HepG2 (cell line): ENCODE measurements around the gene C1QC. TPM values are rescaled to one million over a fixed set of nuclear protein-coding genes. Genes with fewer than 3 reads are reported as not detected.
A peak's percentile ranks its signal among the peaks of the same experiment; 100 is the strongest.

Source experiments
- EP300 ChIP-seq, 3 experiments: sonication (generic) in 1 of 3; formaldehyde crosslinking in 1 of 3; IDR thresholded peaks; 2 replicates each; pipeline versions ENCODE4 v1.5.1 to v1.6.1; 2011 to 2020; ENCODE audit warnings: low read depth in 2 of 3, low read length in 2 of 3, borderline replicate concordance in 1 of 3, improper control_type of control experiment in 1 of 3, mild to moderate bottlenecking in 1 of 3, missing genetic modification reagents in 1 of 3, moderate library complexity in 1 of 3
- FUBP1 ChIP-seq: sonication (generic); formaldehyde crosslinking; IDR thresholded peaks from 2 replicates; pipeline ENCODE4 v1.5.1; 2020; ENCODE audit warnings: missing genetic modification reagents, mild to moderate bottlenecking, borderline replicate concordance
- GPBP1L1 ChIP-seq: sonication (generic); formaldehyde crosslinking; IDR thresholded peaks from 2 replicates; pipeline ENCODE4 v1.5.0; 2020; ENCODE audit warnings: mild to moderate bottlenecking, missing genetic modification reagents
- MIXL1 ChIP-seq: IDR thresholded peaks from 2 replicates; pipeline ENCODE4 v1.6.1; 2016
- MZF1 ChIP-seq: sonication (generic); formaldehyde crosslinking; IDR thresholded peaks from 2 replicates; pipeline ENCODE4 v1.8.1; 2023; ENCODE audit warnings: mild to moderate bottlenecking, missing genetic modification reagents, borderline replicate concordance
- NR1H2 ChIP-seq: sonication (generic); formaldehyde crosslinking; IDR thresholded peaks from 2 replicates; pipeline ENCODE4 v1.8.1; 2022; ENCODE audit warnings: low read depth, missing genetic modification reagents, borderline replicate concordance
- SAP130 ChIP-seq: IDR thresholded peaks from 2 replicates; pipeline ENCODE4 v1.6.1; 2016; ENCODE audit warnings: low read depth
- SNAPC2 ChIP-seq: sonication (generic); formaldehyde crosslinking; IDR thresholded peaks from 2 replicates; pipeline ENCODE4 v1.8.1; 2022; ENCODE audit warnings: mild to moderate bottlenecking, missing genetic modification reagents
- USF2 ChIP-seq, 2 experiments: sonication (generic) in 1 of 2; formaldehyde crosslinking in 1 of 2; IDR thresholded peaks; 2 replicates each; pipeline versions ENCODE4 v1.5.1 to v1.6.1; 2011 to 2020; ENCODE audit warnings: borderline replicate concordance in 1 of 2, low read depth in 1 of 2, low read length in 1 of 2, mild to moderate bottlenecking in 1 of 2, missing genetic modification reagents in 1 of 2, moderate library complexity in 1 of 2
- ZMAT3 ChIP-seq: sonication (generic); formaldehyde crosslinking; conservative IDR thresholded peaks from 2 replicates; pipeline ENCODE4 v1.7.0; 2021; ENCODE audit warnings: missing genetic modification reagents
- ZNF331 ChIP-seq: sonication (generic); formaldehyde crosslinking; IDR thresholded peaks from 2 replicates; pipeline ENCODE4 v1.4.0; 2020; ENCODE audit warnings: missing genetic modification reagents
- ZNF589 ChIP-seq: sonication (generic); formaldehyde crosslinking; conservative IDR thresholded peaks from 2 replicates; pipeline ENCODE4 v1.8.0; 2022; ENCODE audit warnings: mild to moderate bottlenecking, moderate library complexity, missing genetic modification reagents
- ZNF646 ChIP-seq: sonication (generic); formaldehyde crosslinking; IDR thresholded peaks from 2 replicates; pipeline ENCODE4 v1.9.0; 2021; ENCODE audit warnings: mild to moderate bottlenecking, missing genetic modification reagents
- polyA plus RNA-seq, 8 experiments: library from polyadenylated mRNA; depleted of rRNA in 3 of 8; stranded (reverse) in 7 of 8; unstranded in 1 of 8; fragments of >200 nt; fragmentation: Illumina TruSeq in 4 of 8; extraction: Trizol in 4 of 8; gene quantifications; 2 replicates each; pipeline versions ENCODE4 v1.2.1 to v1.2.3, GENCODE V29; 2011 to 2016; ENCODE audit warnings: low read depth in 4 of 8, missing spikeins in 1 of 8, mixed read lengths in 1 of 8; ENCODE audit not compliant: insufficient read depth in 1 of 8
- total RNA-seq, 5 experiments: library from RNA; depleted of rRNA; stranded (reverse); fragments of >200 nt; fragmentation: Illumina TruSeq; extraction: Trizol; gene quantifications; 2 replicates each; pipeline ENCODE4 v1.2.3, GENCODE V29; 2016; ENCODE audit warnings: low read depth in 1 of 5

The C1QC gene
- total and polyA plus RNA-seq, 2 of the 13 experiments (the other 11 are each of a cell fraction or from before 2014, with no cell fraction given) = not detected

- TF ChIP-seq FUBP1 (CRISPR knock-in tag) (no peak), MZF1 (CRISPR knock-in tag) (no peak), USF2 (IDR thresholded peaks at IDR 0.05; ENCODE audit: low read depth, low read length) (no peak), USF2 (CRISPR knock-in tag; IDR thresholded peaks at IDR 0.05; ENCODE audit: borderline replicate concordance) (no peak), GPBP1L1 (CRISPR knock-in tag) (no peak), ZMAT3 (CRISPR knock-in tag) (peak; percentile 80; the same call in 1 of the 2 replicates), ZNF331 (CRISPR knock-in tag) (peak; percentile 64; the same call in 1 of the 2 replicates), MIXL1 (CRISPR knock-in tag) (peak; percentile 80; the same call in 1 of the 2 replicates), NR1H2 (0 out of 2 replicates have a peak, but pooled peaks have one; percentile 33), ZNF589 (CRISPR knock-in tag) (0 out of 2 replicates have a peak, but pooled peaks have one; percentile 36), EP300 (IDR thresholded peaks at IDR 0.05; ENCODE audit: low read depth in 2 of 2, low read length in 2 of 2) (no peak), EP300 (CRISPR knock-in tag; IDR thresholded peaks at IDR 0.05; ENCODE audit: borderline replicate concordance) (no peak), SAP130 (CRISPR knock-in tag) (peak; percentile 44; the same call in 1 of the 2 replicates), ZNF646 (CRISPR knock-in tag) (no peak), SNAPC2 (no peak)
These were observed 31.9 kb upstream of the C1QC start (continued) for GRCh38 chr1:22611530-22611947.
